ENCODE measurements around the gene PVR.

Gene PVR, protein sequence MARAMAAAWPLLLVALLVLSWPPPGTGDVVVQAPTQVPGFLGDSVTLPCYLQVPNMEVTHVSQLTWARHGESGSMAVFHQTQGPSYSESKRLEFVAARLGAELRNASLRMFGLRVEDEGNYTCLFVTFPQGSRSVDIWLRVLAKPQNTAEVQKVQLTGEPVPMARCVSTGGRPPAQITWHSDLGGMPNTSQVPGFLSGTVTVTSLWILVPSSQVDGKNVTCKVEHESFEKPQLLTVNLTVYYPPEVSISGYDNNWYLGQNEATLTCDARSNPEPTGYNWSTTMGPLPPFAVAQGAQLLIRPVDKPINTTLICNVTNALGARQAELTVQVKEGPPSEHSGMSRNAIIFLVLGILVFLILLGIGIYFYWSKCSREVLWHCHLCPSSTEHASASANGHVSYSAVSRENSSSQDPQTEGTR

DNA sequence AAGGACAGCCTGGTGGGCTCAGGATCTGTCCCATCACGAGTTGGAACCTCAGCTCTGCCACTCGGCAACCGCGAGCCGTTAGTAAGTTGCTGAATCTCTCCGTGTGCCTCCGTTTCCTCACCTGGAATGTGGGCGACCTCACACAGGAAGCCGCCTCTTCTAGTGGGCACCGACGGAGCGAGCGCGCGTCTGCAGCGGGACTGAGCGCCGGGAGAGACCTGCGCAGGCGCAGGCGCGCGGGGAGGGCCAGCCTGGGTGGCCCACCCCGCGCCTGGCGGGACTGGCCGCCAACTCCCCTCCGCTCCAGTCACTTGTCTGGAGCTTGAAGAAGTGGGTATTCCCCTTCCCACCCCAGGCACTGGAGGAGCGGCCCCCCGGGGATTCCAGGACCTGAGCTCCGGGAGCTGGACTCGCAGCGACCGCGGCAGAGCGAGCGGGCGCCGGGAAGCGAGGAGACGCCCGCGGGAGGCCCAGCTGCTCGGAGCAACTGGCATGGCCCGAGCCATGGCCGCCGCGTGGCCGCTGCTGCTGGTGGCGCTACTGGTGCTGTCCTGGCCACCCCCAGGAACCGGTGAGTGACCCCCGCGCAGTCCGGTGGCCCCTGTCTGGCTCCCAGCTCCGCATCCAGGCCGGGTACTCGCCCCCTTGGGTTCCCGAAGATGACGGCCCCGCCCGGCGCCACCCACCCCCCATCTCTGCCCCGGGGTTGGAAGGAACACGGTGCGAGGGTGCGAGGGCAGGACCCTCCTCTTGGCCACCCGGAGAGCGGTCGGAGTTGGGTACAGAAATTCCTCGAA is at the start of gene PVR:
PVR (plus strand) TSS at position 306 of the 797 bp plus-strand sequence; CDS start at position 493, 187 bp downstream.
- H3K4me3 ChIP-seq (ENCODE audit: low read depth, low read length): no peak within 1 kb of the TSS
- TF ChIP-seq, protein P1, sequence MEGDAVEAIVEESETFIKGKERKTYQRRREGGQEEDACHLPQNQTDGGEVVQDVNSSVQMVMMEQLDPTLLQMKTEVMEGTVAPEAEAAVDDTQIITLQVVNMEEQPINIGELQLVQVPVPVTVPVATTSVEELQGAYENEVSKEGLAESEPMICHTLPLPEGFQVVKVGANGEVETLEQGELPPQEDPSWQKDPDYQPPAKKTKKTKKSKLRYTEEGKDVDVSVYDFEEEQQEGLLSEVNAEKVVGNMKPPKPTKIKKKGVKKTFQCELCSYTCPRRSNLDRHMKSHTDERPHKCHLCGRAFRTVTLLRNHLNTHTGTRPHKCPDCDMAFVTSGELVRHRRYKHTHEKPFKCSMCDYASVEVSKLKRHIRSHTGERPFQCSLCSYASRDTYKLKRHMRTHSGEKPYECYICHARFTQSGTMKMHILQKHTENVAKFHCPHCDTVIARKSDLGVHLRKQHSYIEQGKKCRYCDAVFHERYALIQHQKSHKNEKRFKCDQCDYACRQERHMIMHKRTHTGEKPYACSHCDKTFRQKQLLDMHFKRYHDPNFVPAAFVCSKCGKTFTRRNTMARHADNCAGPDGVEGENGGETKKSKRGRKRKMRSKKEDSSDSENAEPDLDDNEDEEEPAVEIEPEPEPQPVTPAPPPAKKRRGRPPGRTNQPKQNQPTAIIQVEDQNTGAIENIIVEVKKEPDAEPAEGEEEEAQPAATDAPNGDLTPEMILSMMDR (IDR thresholded peaks at IDR 0.05; ENCODE audit: borderline replicate concordance, insufficient read depth, low read depth, low read length): no peak

DNA sequence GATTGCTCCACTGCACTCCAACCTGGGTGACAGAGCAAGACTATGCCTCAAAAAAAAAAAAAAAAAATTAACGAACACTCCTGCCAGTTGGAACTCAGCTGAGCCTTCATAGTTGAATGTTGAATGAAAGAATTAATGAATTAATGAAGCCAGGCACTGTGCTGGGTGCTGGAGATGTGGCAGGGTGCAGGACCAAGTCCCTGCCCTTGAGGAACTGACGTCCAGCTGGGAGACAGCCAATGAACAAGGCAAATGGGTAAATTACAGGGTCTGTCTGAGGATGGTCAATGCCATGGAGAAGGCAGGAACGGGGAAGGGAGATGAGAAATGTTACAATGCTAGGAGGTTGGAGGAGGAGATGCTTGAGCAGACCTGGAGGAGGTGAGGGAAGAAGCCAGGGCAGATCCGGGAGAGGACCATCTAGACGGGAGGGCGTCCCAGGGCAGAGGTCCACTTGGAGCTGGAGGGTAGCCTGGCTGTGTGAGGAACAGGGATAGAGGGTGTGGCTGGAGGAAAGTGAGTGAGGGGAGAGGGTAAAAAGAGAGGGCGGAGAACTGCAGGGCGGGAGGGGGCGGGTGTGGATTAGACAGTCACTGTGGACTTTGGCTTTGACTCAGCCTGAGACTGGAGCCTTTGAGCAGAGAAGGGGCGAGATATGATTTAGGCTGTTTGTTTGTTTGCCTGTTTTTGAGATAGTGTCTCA is 47.1 kb upstream of the PVR start:
- H3K4me3 ChIP-seq (ENCODE audit: low read depth, low read length): no peak overlapping the region
- TF ChIP-seq, protein P1 (IDR thresholded peaks at IDR 0.05; ENCODE audit: borderline replicate concordance, insufficient read depth, low read depth, low read length): no peak

DNA sequence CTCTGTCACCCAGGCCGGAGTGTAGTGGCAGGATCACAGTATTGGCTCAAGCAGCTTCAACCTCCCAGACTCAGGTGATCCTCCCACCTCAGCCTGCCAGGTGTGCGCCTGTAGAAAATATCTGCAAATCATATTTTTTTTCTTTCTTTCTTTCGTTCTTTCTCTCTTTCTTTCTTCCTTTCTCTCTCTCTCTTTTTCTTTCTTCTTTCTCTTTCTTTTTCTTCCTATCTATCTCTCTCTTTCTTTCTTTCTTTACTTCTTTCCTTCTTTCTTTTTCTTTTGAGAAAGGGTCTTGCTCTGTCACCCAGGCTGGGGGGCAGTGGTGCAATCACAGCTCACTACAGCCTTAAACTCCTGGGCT is 46.6 kb upstream of the PVR start:
- no peak overlapping the region for H3K4me3 ChIP-seq (ENCODE audit: low read depth, low read length)
- TF ChIP-seq, protein P1 (IDR thresholded peaks at IDR 0.05; ENCODE audit: borderline replicate concordance, insufficient read depth, low read depth, low read length): no peak

DNA sequence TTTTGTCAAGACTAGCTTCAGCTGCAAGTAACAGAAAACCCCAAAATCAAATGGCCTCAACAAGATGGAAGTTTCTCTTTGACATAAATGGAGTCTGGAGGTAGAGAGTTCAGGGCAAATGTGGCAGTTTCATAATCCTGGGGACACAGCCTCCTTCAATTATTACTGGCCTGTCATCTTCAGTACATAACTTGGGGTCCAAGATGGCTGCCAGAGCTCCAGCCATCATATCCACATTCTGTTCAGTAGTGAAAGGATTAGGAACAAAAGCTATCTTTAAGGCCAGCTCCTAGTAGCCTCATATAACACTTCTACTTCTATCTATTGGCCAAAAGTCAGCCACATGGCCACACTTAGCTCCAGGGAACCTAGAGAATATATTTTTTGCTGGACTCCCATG is 45.4 kb upstream of the PVR start:
- no peak overlapping the region for H3K4me3 ChIP-seq (ENCODE audit: low read depth, low read length)
- TF ChIP-seq, protein P1 (IDR thresholded peaks at IDR 0.05; ENCODE audit: borderline replicate concordance, insufficient read depth, low read depth, low read length): no peak

DNA sequence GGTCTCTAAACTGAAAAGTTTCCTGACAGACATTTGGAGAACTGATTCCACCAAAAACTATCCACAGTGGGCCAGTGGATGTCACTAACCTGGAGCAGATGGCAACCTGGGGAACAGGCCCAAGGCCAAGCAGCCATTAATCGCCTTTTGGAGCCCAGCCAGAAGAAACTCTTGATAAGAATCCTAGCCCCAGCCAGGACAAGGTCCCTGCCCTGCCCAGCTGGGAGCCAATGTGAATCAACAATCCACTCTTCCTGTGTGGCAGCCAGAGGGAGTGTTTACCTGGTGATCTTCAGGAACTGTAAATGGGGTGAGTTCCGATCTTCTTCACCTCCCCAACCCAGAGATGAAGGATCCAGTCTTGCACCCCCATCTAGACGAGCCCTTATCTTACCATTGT is 44.8 kb upstream of the PVR start:
- TF ChIP-seq, protein P1 (IDR thresholded peaks at IDR 0.05; ENCODE audit: borderline replicate concordance, insufficient read depth, low read depth, low read length): no peak
- H3K4me3 ChIP-seq (ENCODE audit: low read depth, low read length): no peak overlapping the region

DNA sequence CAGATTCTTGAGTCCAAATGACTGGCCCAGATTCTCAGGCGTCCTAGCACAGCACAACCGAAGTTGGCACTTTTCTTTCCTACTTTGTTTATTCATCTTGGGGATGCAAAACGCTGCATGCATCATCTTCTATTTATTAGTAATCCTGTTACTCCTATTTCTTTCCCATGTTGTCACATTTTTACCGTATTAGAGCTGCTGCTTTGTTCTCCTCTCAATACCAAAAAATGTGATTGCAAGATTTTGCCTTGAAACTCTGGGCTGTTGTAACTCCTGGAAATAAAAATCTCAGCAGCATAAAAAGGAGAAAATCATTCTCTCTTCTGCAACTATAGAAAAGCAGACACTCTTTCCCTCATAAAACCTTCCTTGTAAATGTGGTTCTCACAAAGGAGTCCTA is 43.2 kb upstream of the PVR start:
- TF ChIP-seq, protein P1 (IDR thresholded peaks at IDR 0.05; ENCODE audit: borderline replicate concordance, insufficient read depth, low read depth, low read length): no peak
- no peak overlapping the region for H3K4me3 ChIP-seq (ENCODE audit: low read depth, low read length)
